ENCODE measurements around the gene REST. TPM values are rescaled to one million over a fixed set of nuclear protein-coding genes. Genes with fewer than 3 reads are reported as not detected.

The REST gene
- total RNA-seq, 2 experiments from 2014 or later, result 52.2 to 56.7 TPM

- Mint-ChIP-seq H3K36me3 (peaks cover 32% of the 10 kb centered on the region), H3K27ac (no peak overlapping the region), H3K4me1 (peaks cover 5% of the 10 kb centered on the region), H3K9me3 (no peaks in the 10 kb centered on the region), H3K27me3 (no peaks in the 10 kb centered on the region), H3K4me3 (no peak overlapping the region)
- ATAC-seq (ENCODE audit: low read depth), result no peak
- POLR2A ChIA-PET, result no interaction called here
- DNase-seq, result no peak
Measured at GRCh38 chr4:56999751-57000150, 92.1 kb downstream of the REST start.

DNA sequence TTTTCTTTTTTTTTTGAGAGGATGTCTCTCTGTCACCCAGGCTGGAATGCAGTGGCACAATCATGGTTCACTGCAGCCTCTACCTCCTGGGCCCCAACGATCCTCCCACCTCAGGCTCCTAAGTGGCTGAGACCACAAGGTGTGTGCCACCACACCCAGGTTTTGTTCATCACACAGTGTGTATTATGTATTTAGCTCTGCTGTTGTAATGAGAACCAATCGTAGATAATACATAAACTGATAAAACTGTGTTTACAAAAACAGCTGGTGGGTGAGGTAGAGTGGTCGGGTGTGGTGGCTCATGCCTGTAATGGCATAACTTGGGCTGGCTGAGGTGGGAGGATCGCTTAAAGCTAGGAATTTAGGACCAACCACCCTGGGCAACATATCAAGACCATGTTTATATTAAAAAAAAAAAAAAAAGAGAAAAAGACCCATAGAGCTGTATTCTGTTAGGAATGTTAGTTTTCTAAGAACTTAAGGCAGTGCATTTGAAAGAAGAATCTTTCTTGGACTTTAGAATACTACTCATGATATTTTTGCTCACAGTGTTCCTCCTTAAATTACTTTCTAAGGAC, 105.9 kb downstream of the REST start:
- ATAC-seq (ENCODE audit: low read depth) (no peak), DNase-seq (no peak)
- no peaks in the 10 kb centered on the region for H3K9me3 Mint-ChIP-seq
- POLR2A ChIA-PET, result interaction anchor here (0.7 kb wide), 1 partner anchor 53 kb away, joined by 4 read pairs; no protein-coding TSS in a partner anchor
- H3K27me3 Mint-ChIP-seq, result no peaks in the 10 kb centered on the region
- H3K4me1 Mint-ChIP-seq, result peaks cover 6% of the 10 kb centered on the region
- H3K27ac Mint-ChIP-seq, result no peak overlapping the region
- H3K36me3 Mint-ChIP-seq, result peaks cover 41% of the 10 kb centered on the region
- no peak overlapping the region for H3K4me3 Mint-ChIP-seq

Other genes with a start within 250 kb of the REST start
- 10 to 100 TPM; 22.1 to 25.2 TPM for gene HOPX, start 226.6 kb upstream of the REST start, total RNA-seq
- 1 to 10 TPM; 7.5 to 9.8 TPM for gene SPINK2, start 86.2 kb upstream of the REST start, total RNA-seq
- gene NOA1, start 69.7 kb downstream of the REST start, total RNA-seq, result 10 to 100 TPM; 22.4 to 23.6 TPM
- 100 to 1,000 TPM; 117 TPM for gene POLR2B, start 71.0 kb downstream of the REST start, total RNA-seq
- under 1 TPM in 1 of 2 experiments, not detected in 1; 0.28 TPM for gene IGFBP7, start 202.5 kb downstream of the REST start, total RNA-seq

All from activated naive CD8-positive, alpha-beta T cell treated with anti-CD3 and anti-CD28 coated beads, Interleukin-2, amount 10 ng/mL, durations not matched to agents 7 days and 5 days (primary cell).